Measurements from ENCODE around the gene WNT3A.

The WNT3A gene

GRCh38 chr1:228058172-228058948, 51.6 kb downstream of the WNT3A start:
- DNase-seq, result no peak

DNA sequence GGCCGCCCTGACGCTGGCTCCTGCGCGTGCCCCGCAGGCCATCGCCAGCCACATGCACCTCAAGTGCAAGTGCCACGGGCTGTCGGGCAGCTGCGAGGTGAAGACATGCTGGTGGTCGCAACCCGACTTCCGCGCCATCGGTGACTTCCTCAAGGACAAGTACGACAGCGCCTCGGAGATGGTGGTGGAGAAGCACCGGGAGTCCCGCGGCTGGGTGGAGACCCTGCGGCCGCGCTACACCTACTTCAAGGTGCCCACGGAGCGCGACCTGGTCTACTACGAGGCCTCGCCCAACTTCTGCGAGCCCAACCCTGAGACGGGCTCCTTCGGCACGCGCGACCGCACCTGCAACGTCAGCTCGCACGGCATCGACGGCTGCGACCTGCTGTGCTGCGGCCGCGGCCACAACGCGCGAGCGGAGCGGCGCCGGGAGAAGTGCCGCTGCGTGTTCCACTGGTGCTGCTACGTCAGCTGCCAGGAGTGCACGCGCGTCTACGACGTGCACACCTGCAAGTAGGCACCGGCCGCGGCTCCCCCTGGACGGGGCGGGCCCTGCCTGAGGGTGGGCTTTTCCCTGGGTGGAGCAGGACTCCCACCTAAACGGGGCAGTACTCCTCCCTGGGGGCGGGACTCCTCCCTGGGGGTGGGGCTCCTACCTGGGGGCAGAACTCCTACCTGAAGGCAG, 52.3 kb downstream of the WNT3A start:
- DNase-seq, result no peak

GRCh38 chr1:228059634-228060457, 53.0 kb downstream of the WNT3A start:
- peak; percentile 44 for DNase-seq

- DNase-seq, result peak; percentile 20
These were observed 53.8 kb downstream of the WNT3A start for GRCh38 chr1:228060458-228061190.

DNA sequence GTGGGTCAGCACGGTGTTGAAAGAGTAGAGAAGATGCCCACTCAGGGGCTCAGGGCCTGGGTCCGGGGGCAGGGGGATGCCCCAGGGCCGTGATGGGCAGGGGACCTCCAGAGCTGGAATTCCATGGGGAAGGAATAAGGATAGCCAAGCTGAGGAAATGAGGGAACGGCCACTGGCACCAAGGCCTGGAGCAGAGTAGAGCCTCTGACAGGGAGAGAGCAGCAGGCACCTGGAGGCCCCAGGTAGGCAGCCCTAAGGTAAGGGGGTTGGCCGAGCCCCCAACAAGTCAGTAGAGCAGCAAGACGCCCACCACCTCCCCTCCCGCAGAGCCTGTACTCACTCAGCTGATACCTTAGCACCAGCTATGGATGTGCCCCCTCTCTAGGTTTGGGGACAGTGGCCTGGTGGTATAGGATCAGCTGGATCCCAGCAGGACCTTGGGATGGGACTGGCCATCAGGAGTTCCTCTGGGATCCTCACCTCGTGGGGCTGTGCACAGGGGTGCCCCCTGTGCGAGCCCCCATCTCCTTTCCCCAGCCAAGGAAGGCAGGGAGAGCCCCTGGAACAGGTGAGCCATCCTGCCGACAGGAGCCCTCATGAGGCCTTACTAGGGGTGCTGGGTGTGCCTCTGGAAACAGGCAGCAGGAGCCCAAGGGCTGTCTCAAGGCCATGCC, 54.8 kb downstream of the WNT3A start:
- DNase-seq, result no peak

GRCh38 chr1:228062085-228062791, 55.4 kb downstream of the WNT3A start:
- DNase-seq, result no peak

- DNase-seq, result no peak
These were observed 56.0 kb downstream of the WNT3A start for GRCh38 chr1:228062812-228063211.

GRCh38 chr1:228063251-228064191, 56.7 kb downstream of the WNT3A start:
- no peak for DNase-seq

DNA sequence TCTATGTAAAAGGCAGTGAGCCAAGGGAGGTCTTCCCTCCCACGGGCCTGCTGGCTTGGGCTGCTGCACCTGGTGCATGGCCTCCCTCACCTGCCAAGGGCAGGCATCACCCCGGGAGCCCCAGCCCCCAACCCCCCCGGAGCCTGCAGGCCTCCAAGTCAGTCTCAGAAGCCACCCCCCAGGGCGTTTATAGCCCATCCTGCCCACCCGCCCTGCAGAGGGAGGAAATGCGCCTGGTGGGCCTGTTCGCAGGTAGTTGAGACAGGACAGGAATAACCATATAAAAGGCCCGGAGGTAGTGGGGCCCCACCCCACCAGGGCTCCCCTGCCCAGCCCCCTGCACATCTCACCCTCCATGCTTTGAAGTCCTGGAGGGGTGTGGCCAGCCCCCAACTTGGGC, 57.5 kb downstream of the WNT3A start:
- DNase-seq, result no peak

- DNase-seq, result no peak
These were observed 58.1 kb downstream of the WNT3A start for GRCh38 chr1:228064741-228065542.

DNA sequence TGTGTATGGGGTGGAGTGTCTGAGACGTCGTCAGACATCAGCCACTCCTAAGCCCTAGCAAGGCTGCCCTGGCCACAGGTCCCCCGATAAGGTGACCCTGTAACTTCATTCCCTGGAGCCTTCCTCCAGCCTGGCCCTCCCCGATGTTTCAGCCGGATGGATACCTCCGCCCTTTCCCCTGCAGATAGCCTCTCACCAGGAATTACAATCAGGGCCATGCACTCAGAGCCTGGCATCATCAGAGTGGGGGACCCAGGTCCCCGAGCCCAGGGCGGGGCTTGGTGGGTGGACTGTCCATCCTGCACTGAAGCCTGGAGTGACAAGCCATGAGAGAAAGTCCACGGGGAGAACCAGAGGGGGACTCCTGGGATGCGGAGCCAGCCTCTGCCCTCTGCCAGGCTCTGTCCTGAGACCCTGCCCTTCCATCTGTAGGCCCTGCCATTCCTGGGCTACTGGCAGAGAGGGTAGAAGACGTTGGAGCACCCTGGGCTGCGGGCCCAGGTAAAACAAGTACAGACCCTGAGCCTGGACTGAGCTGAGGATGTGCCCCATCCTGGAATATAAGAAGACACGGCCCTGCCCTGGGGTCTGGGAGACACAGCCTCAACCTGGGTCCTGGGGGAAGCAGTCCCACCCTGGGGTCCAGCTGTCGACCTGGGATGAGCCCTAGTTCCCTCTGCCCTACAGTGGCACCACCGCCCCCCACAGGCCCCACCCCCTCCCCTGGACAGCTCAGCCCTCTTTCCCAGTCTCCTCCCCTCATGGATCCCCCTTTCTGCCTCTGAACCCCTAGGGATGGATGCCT, 58.9 kb downstream of the WNT3A start:
- no peak for DNase-seq

- no peak for DNase-seq
These were observed 59.6 kb downstream of the WNT3A start for GRCh38 chr1:228066416-228066815.

DNA sequence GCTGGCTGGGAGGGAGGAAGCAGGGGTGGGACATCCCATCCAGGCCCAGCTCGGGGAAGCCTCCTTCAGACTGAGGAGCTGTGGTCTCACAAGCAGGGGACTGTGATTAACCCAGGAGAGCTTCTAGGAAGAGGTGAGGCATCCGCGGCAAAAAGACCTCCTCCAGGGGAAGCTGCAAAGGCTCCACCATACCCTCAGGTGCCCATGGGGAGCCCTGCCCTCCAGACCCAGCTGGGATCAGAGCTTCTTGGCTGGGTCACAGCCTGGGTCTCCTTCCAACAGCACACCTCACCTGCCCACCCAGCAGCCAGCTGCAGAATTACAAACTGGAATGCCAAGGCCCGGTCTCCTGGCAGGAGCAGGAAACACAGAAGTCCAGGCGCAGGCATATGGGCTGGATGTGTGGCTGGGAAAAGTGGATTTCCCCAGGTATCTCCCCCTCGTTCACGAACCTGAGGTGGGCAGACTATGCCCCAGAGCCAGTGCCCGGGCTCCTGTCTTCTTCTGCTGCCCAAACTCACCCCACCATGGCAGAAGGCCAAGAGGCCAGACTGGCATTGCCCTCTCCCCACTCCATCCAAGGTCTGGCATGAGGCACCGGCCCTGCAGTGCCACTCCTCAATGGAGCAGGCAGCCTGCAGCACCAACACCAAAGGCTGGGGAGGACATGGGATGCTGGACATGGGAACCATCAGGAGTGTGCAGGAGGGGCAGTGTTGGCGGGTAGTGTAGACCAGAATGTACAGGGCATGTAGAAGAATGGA, 60.3 kb downstream of the WNT3A start:
- DNase-seq, result no peak

GRCh38 chr1:228068359-228068758, 61.6 kb downstream of the WNT3A start:
- no peak for DNase-seq

DNA sequence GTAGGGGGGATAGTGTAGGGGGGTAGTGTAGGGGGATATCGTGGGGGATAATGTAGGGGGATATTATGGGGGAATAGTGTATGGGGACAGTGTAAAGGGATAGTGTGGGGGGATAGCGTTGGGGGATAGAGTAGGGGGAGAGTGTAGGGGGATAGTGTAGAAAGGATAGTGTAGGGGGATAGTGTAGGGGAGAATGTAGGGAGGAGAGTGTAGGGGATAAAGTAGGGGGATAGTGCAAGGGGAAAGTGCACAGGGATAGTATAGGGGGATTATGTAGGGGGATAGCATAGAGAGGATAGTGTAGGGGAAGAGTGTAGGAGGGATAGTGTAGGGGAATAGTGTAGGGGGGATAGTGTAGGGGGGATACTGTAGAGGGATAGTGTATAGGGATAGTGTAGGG, 63.4 kb downstream of the WNT3A start:
- DNase-seq, result no peak

- no peak for DNase-seq
These were observed 64.1 kb downstream of the WNT3A start for GRCh38 chr1:228070851-228071250.

GRCh38 chr1:228071839-228072657, 65.2 kb downstream of the WNT3A start:
- DNase-seq, result no peak

Data from fibroblast of skin of back (primary cell).